Urinary bladder (tissue), 4 donors: ENCODE measurements around the gene ITGAX. TPM values are rescaled to one million over a fixed set of nuclear protein-coding genes. Genes with fewer than 3 reads are reported as not detected.

Source experiments
- DNase-seq: peaks from one replicate; pipeline ENCODE4 v3.0.0-alpha.2; 2015; ENCODE audit errors: extremely low spot score
- H3K27ac ChIP-seq: one replicate; pipeline ENCODE4 v1.5.1; 2013; ENCODE audit warnings: low read depth, mild to moderate bottlenecking, moderate library complexity
- H3K36me3 ChIP-seq: one replicate; pipeline ENCODE4 v1.6.1; 2013; ENCODE audit warnings: mild to moderate bottlenecking, moderate library complexity; ENCODE audit not compliant: insufficient read depth
- H3K4me1 ChIP-seq: one replicate; pipeline ENCODE4 v1.6.1; 2013; ENCODE audit warnings: mild to moderate bottlenecking, moderate library complexity; ENCODE audit not compliant: insufficient read depth
- H3K4me3 ChIP-seq: one replicate; pipeline ENCODE4 v1.5.1; 2013; ENCODE audit warnings: low read depth, low read length
- WGBS: extraction: QIAGEN DNeasy Blood & Tissue Kit; methylation state at CpG from one replicate; pipeline ENCODE4 v1.1.7; 2013; 5-methylcytosine and 5-hydroxymethylcytosine counted together
- polyA plus RNA-seq: library from polyadenylated mRNA; stranded (reverse); fragments of 200-250 nt; gene quantifications from one replicate; pipeline ENCODE4 v1.2.3, GENCODE V29; 2013
- total RNA-seq: library from RNA; depleted of rRNA; stranded (reverse); fragments of >200 nt; gene quantifications from one replicate; pipeline ENCODE4 v1.2.3, GENCODE V29; 2014
- donor health status: healthy with polysubstance abuse.
- donor health status: healthy.

The ITGAX gene
- total and polyA plus RNA-seq, 2 donors: 2.2 to 3.3 TPM

- Histone ChIP-seq H3K36me3 (no peaks in the 10 kb centered on the region), H3K4me1 (no peaks in the 10 kb centered on the region), H3K27ac (no peak overlapping the region), H3K4me3 (no peak overlapping the region)
- 77% methylated on average over 14 of the region's 14 CpGs for WGBS
- no peak for DNase-seq
Measured at GRCh38 chr16:31355431-31356100, 590 bp downstream of the ITGAX start.

- no peaks in the 10 kb centered on the region for H3K4me1 ChIP-seq
- no peak overlapping the region for H3K27ac ChIP-seq
- H3K4me3 ChIP-seq: no peak overlapping the region
- WGBS: 57% methylated on average over 28 of the region's 28 CpGs
- DNase-seq: no peak
- no peaks in the 10 kb centered on the region for H3K36me3 ChIP-seq
Measured at GRCh38 chr16:31356566-31357323, 1.8 kb downstream of the ITGAX start.

GRCh38 chr16:31357324-31358109 is 2.5 kb downstream of the ITGAX start:
- no peak for DNase-seq
- 68% methylated on average over 18 of the region's 18 CpGs for WGBS

GRCh38 chr16:31360251-31360650 is 5.3 kb downstream of the ITGAX start:
- Histone ChIP-seq H3K4me3 (no peak overlapping the region), H3K36me3 (no peaks in the 10 kb centered on the region), H3K4me1 (no peaks in the 10 kb centered on the region), H3K27ac (no peak overlapping the region)
- DNase-seq: no peak
- 87% methylated on average over 7 of the region's 7 CpGs for WGBS

More at GRCh38 chr16:31357324-31358109, 2.5 kb downstream of the ITGAX start:
- Histone ChIP-seq H3K4me3 (no peak overlapping the region), H3K36me3 (no peaks in the 10 kb centered on the region), H3K4me1 (no peaks in the 10 kb centered on the region), H3K27ac (no peak overlapping the region)

GRCh38 chr16:31361201-31362110 is 6.5 kb downstream of the ITGAX start:
- H3K36me3 ChIP-seq: no peaks in the 10 kb centered on the region
- H3K4me3 ChIP-seq: no peak overlapping the region
- H3K27ac ChIP-seq: no peak overlapping the region
- WGBS: 76% methylated on average over 28 of the region's 28 CpGs
- DNase-seq: no peak
- H3K4me1 ChIP-seq: no peaks in the 10 kb centered on the region

GRCh38 chr16:31362476-31363405 is 7.8 kb downstream of the ITGAX start:
- no peak overlapping the region for H3K27ac ChIP-seq
- no peak for DNase-seq
- 82% methylated on average over 26 of the region's 26 CpGs for WGBS
- H3K4me3 ChIP-seq: no peak overlapping the region
- no peaks in the 10 kb centered on the region for H3K36me3 ChIP-seq
- H3K4me1 ChIP-seq: no peaks in the 10 kb centered on the region

GRCh38 chr16:31363721-31364120 is 8.7 kb downstream of the ITGAX start:
- 88% methylated on average over 8 of the region's 8 CpGs for WGBS
- H3K4me3 ChIP-seq: no peak overlapping the region
- DNase-seq: no peak

GRCh38 chr16:31364421-31364820 is 9.4 kb downstream of the ITGAX start:
- no peaks in the 10 kb centered on the region for H3K36me3 ChIP-seq
- 75% methylated on average over 6 of the region's 6 CpGs for WGBS
- no peak for DNase-seq

More at GRCh38 chr16:31363721-31364120, 8.7 kb downstream of the ITGAX start:
- Histone ChIP-seq H3K36me3 (no peaks in the 10 kb centered on the region), H3K27ac (no peak overlapping the region), H3K4me1 (no peaks in the 10 kb centered on the region)

GRCh38 chr16:31365131-31365865 is 10.3 kb downstream of the ITGAX start:
- Histone ChIP-seq H3K4me3 (no peak overlapping the region), H3K27ac (no peak overlapping the region), H3K36me3 (no peaks in the 10 kb centered on the region), H3K4me1 (no peaks in the 10 kb centered on the region)
- DNase-seq: no peak
- WGBS: 84% methylated on average over 7 of the region's 7 CpGs

More at GRCh38 chr16:31364421-31364820, 9.4 kb downstream of the ITGAX start:
- H3K27ac ChIP-seq: no peak overlapping the region
- H3K4me1 ChIP-seq: no peaks in the 10 kb centered on the region
- no peak overlapping the region for H3K4me3 ChIP-seq

- Histone ChIP-seq H3K4me1 (no peaks in the 10 kb centered on the region), H3K27ac (no peak overlapping the region), H3K36me3 (no peaks in the 10 kb centered on the region), H3K4me3 (no peak overlapping the region)
- 77% methylated on average over 3 of the region's 3 CpGs for WGBS
- DNase-seq: no peak
Measured at GRCh38 chr16:31367853-31368252, 12.9 kb downstream of the ITGAX start.

- no peaks in the 10 kb centered on the region for H3K36me3 ChIP-seq
- H3K4me3 ChIP-seq: no peak overlapping the region
- H3K4me1 ChIP-seq: no peaks in the 10 kb centered on the region
- 90% methylated on average over 12 of the region's 12 CpGs for WGBS
- no peak overlapping the region for H3K27ac ChIP-seq
- DNase-seq: no peak
Measured at GRCh38 chr16:31371008-31371407, 16.0 kb downstream of the ITGAX start.
